Stimulated activated CD8-positive, alpha-beta memory T cell treated with anti-CD3 and anti-CD28 coated beads, Interleukin-7, amount 100 ng/mL, for 24 hours (primary cell): ENCODE results near the gene OR1N1.
"Not testable (repeated sequence)": the region's sequence is repeated elsewhere in the genome, so short reads cannot be mapped to it uniquely, and the experiment has no call there.

Experiments
- DNase-seq: peaks from one replicate; pipeline ENCODE4 v3.0.0-alpha.2; 2020; ENCODE audit warnings: low read depth

OR1N1 gene

GRCh38 chr9:122527193-122527592 lies at the start of gene OR1N1:
OR1N1 (minus strand) TSS chr9:122527293; CDS start chr9:122527293, 0 bp downstream.
- no peak for DNase-seq

GRCh38 chr9:122572456-122572855 lies 45.4 kb upstream of the OR1N1 start:
- DNase-seq = no peak

GRCh38 chr9:122567901-122568300 lies 40.8 kb upstream of the OR1N1 start:
- DNase-seq = no peak

GRCh38 chr9:122562134-122562760 lies 35.2 kb upstream of the OR1N1 start:
- no peak for DNase-seq

- DNase-seq = no peak
These were observed 34.4 kb upstream of the OR1N1 start for GRCh38 chr9:122561446-122561845.

GRCh38 chr9:122552812-122553211 lies 25.7 kb upstream of the OR1N1 start, which contains the start of gene OR1N2:
OR1N2 (plus strand) TSS chr9:122553112; CDS start chr9:122553212, 100 bp downstream.
- DNase-seq = no peak

- DNase-seq = no peak
These were observed 24.3 kb upstream of the OR1N1 start for GRCh38 chr9:122551371-122551770.

- no peak for DNase-seq
These were observed 19.1 kb upstream of the OR1N1 start for GRCh38 chr9:122546196-122546595.

GRCh38 chr9:122538757-122539156 lies 11.7 kb upstream of the OR1N1 start:
- no peak for DNase-seq

GRCh38 chr9:122537066-122537465 lies 10.0 kb upstream of the OR1N1 start:
- not testable (repeated sequence) for DNase-seq

- no peak for DNase-seq
These were observed 9.0 kb upstream of the OR1N1 start for GRCh38 chr9:122536134-122536533.

GRCh38 chr9:122531157-122531556 lies 4.1 kb upstream of the OR1N1 start:
- DNase-seq = not testable (repeated sequence)

- DNase-seq = no peak
These were observed 491 bp downstream of the OR1N1 start for GRCh38 chr9:122526602-122527001.

GRCh38 chr9:122519376-122519775 lies 7.7 kb downstream of the OR1N1 start:
- DNase-seq = no peak

- DNase-seq = no peak
These were observed 8.3 kb downstream of the OR1N1 start, which contains the start of gene OR1J4 for GRCh38 chr9:122518841-122519240. OR1J4 (plus strand) TSS chr9:122519141; CDS start chr9:122519141, 0 bp downstream.

- DNase-seq = no peak
These were observed 8.9 kb downstream of the OR1N1 start for GRCh38 chr9:122518226-122518625.

GRCh38 chr9:122510502-122510901 lies 16.6 kb downstream of the OR1N1 start, which contains the start of gene OR1J2:
OR1J2 (plus strand) TSS chr9:122510802; CDS start chr9:122510802, 0 bp downstream.
- no peak for DNase-seq

- DNase-seq = no peak
These were observed 20.1 kb downstream of the OR1N1 start for GRCh38 chr9:122506964-122507363.

GRCh38 chr9:122498883-122499288 lies 28.2 kb downstream of the OR1N1 start:
- no peak for DNase-seq

- DNase-seq = no peak
These were observed 48.0 kb downstream of the OR1N1 start for GRCh38 chr9:122479062-122479461.

GRCh38 chr9:122477826-122478225 lies 49.3 kb downstream of the OR1N1 start, which contains the start of gene OR1J1:
OR1J1 (minus strand) TSS chr9:122477926; CDS start chr9:122477926, 0 bp downstream.
- DNase-seq = no peak

- no peak for DNase-seq
These were observed 49.7 kb downstream of the OR1N1 start for GRCh38 chr9:122477346-122477745.
